Psoas muscle (tissue), 8 donors: ENCODE results near the gene UPK3A. TPM values are rescaled to one million over a fixed set of nuclear protein-coding genes. Genes with fewer than 3 reads are reported as not detected.
A peak's percentile ranks its signal among the peaks of the same experiment; 100 is the strongest.

Experiments
- ATAC-seq, 4 donors: fragments of 200-7000 bp; cut with Tn5 transposase; one replicate each; pipeline ENCODE4 v1.9.1; 2020; ENCODE audit warnings: moderate library complexity in 3 of 4, mild to moderate bottlenecking in 2 of 4
- DNase-seq, 2 donors: peaks; one replicate each; pipeline ENCODE4 v3.0.0-alpha.2; 2020
- H3K27ac ChIP-seq: fragments of 200-600 bp; one replicate; pipeline ENCODE4 v1.8.0; 2022
- H3K27me3 ChIP-seq, 3 donors: fragments of 200-600 bp in 1 of 3; one replicate each; pipeline versions ENCODE4 v1.6.1 to v1.8.0; 2013 to 2022; ENCODE audit warnings: low read length in 2 of 3, mild to moderate bottlenecking in 2 of 3, moderate library complexity in 1 of 3; ENCODE audit not compliant: insufficient read depth in 3 of 3
- H3K36me3 ChIP-seq, 2 donors: fragments of 200-600 bp in 1 of 2; one replicate each; pipeline versions ENCODE4 v1.6.1 to v1.8.0; 2013 to 2022; ENCODE audit warnings: low read depth in 1 of 2, mild to moderate bottlenecking in 1 of 2, moderate library complexity in 1 of 2; ENCODE audit not compliant: insufficient read depth in 1 of 2
- H3K4me1 ChIP-seq: fragments of 200-600 bp; one replicate; pipeline ENCODE4 v1.8.0; 2022
- H3K4me3 ChIP-seq: fragments of 200-600 bp; one replicate; pipeline ENCODE4 v1.8.0; 2022; ENCODE audit warnings: mild to moderate bottlenecking
- H3K9me3 ChIP-seq: fragments of 200-600 bp; one replicate; pipeline ENCODE4 v1.8.0; 2022
- WGBS, 3 donors: extraction: QIAGEN DNeasy Blood & Tissue Kit; methylation state at CpG; one replicate each; pipeline versions ENCODE4 v1.1.6 to v1.1.7; 2013; 5-methylcytosine and 5-hydroxymethylcytosine counted together
- intact Hi-C, 2 donors: fragments of 100-400 bp; cut with DNase I; formaldehyde crosslinking; loops; one replicate each; pipeline versions ENCODE4 v1.11.0 to v1.14.2; 2022
- polyA plus RNA-seq, 3 donors: library from polyadenylated mRNA; stranded (reverse); fragments of 200-250 nt; gene quantifications; one replicate each; pipeline ENCODE4 v1.2.3, GENCODE V29; 2013
- total RNA-seq, 4 donors: library from RNA; stranded (reverse); fragmentation: NEBNext Ultra II Directional in 2 of 4; extraction: Animal tissue kit (Norgen Biotek cat#: 25700) in 2 of 4; gene quantifications; one replicate each; pipeline versions ENCODE4 v1.2.1 to v1.2.4, GENCODE V29; 2021 to 2023
- TF ChIP-seq, protein P1 (sequence below): fragments of 200-600 bp; IDR thresholded peaks from one replicate; pipeline ENCODE4 v1.8.0; 2022; ENCODE audit warnings: antibody characterized with exemption
- donor health status: healthy with polysubstance abuse.
- donor health status: DM: no; HTN: no; CAD: no; lungs with moderate emphysema.
- donor health status: Bipolar disorder and iron deficiency.
- donor health status: healthy.
- donor health status: DM: yes; HTN: yes; CAD: no.
- donor health status: DM: no; HTN: no; CAD: no.
- donor health status: DM: no; HTN: no; CAD: no.
- donor health status: DM: yes; HTN: yes; CAD: no.

Gene UPK3A
- total and polyA plus RNA-seq, 7 donors, result 0.93 to 11.7 (median 2.5) TPM

DNA sequence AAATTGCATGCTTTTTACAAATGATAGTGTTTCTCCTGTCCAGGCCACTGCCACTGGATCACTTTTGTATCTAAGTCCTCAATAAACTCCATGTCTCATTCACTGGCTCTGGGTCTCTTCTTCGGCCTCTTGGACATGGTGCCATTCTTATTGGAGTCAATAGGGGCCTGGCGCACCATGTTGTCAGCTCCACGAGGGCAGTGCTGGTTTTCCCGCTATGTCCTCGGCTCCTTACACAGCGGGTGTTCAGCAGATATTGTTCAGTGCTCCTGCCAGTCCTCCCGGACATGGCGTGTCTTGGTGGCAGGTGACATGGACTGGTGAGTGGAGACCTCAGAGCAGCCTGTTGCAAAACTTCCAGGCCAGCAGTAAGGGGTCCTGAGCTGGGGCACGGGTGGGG, 21.4 kb downstream of the UPK3A start:
- ATAC-seq (no peak), DNase-seq (no peak)
- Histone ChIP-seq H3K36me3 (no peaks in the 10 kb centered on the region), H3K4me1 (peaks cover 4% of the 10 kb centered on the region), H3K27ac (no peak overlapping the region), H3K4me3 (no peak overlapping the region), H3K27me3 (no peaks in the 10 kb centered on the region), H3K9me3 (no peaks in the 10 kb centered on the region)
- TF ChIP-seq, protein P1, sequence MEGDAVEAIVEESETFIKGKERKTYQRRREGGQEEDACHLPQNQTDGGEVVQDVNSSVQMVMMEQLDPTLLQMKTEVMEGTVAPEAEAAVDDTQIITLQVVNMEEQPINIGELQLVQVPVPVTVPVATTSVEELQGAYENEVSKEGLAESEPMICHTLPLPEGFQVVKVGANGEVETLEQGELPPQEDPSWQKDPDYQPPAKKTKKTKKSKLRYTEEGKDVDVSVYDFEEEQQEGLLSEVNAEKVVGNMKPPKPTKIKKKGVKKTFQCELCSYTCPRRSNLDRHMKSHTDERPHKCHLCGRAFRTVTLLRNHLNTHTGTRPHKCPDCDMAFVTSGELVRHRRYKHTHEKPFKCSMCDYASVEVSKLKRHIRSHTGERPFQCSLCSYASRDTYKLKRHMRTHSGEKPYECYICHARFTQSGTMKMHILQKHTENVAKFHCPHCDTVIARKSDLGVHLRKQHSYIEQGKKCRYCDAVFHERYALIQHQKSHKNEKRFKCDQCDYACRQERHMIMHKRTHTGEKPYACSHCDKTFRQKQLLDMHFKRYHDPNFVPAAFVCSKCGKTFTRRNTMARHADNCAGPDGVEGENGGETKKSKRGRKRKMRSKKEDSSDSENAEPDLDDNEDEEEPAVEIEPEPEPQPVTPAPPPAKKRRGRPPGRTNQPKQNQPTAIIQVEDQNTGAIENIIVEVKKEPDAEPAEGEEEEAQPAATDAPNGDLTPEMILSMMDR, result no peak
- 89 to 93% (median 89%) methylated on average over 9 of the region's 9 CpGs for WGBS, 3 donors
- intact Hi-C loops, result no loop called here

DNA sequence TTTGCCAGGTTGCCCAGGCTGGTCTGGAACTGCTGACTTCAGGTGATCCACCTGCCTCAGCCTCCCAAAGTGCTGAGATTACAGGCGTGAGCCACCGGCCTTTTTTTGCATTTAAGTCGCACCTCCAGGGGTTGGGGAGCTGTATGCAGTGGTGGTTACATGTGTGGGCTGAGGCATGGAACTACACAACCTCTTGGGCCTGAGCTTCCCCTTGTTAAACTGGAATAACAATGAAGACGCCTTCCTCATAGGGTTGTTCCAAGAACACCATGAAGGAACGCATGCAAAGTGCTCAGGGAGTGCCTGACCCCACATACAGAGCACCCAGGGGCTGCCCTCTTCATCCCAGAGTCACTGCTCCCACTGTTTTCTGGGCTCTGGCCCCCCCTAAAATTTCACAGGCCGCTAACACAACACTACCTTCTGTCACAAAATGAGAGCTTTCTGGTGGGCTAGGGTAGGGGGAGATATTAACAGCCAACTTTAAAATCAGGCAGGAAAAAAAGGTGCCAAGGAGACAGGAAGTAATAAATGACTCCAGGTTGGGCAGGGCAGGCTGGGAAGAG, 23.7 kb downstream of the UPK3A start:
- no peak for DNase-seq
- Histone ChIP-seq H3K9me3 (no peaks in the 10 kb centered on the region), H3K36me3 (no peaks in the 10 kb centered on the region), H3K27ac (no peak overlapping the region), H3K4me3 (no peak overlapping the region), H3K27me3 (no peaks in the 10 kb centered on the region), H3K4me1 (peaks cover 6% of the 10 kb centered on the region)
- intact Hi-C loops, result no loop called here
- 90 to 95% (median 93%) methylated on average over 6 of the region's 6 CpGs for WGBS, 3 donors
- TF ChIP-seq, protein P1, result no peak
- no peak for ATAC-seq

DNA sequence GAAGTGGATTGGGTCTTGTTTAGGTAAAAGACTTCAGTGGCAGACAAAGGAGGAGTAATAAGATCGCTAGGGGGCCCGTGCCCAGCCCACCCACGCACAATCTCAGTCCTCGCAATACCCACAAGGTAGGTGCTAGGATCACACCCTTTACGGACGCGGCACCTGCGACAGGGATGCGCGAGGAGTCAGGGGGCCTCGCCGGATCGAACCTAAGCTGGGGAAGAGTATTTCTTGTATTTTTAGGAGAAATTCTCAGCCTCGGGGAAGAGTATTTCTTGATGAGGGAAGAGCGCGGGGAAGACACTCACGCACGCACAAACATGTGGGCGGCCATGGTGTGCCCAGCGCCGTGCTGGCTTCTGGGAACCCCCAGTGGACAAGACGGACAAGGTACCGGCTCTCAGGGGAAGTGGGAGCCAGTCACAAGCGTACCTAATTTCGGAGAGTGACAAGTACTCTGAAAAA, 24.2 kb downstream of the UPK3A start:
- Histone ChIP-seq H3K9me3 (no peaks in the 10 kb centered on the region), H3K27ac (peak overlapping the region; percentile 92), H3K4me3 (peak overlapping the region; percentile 99), H3K36me3 (no peaks in the 10 kb centered on the region), H3K27me3 (no peaks in the 10 kb centered on the region), H3K4me1 (peaks cover 6% of the 10 kb centered on the region)
- TF ChIP-seq, protein P1, result no peak
- intact Hi-C loops, result no loop called here
- DNase-seq, result peak in 1 of 2 donors; percentile 56
- WGBS, 3 donors, result 54 to 58% (median 57%) methylated on average over 25 of the region's 25 CpGs
- no peak for ATAC-seq

DNA sequence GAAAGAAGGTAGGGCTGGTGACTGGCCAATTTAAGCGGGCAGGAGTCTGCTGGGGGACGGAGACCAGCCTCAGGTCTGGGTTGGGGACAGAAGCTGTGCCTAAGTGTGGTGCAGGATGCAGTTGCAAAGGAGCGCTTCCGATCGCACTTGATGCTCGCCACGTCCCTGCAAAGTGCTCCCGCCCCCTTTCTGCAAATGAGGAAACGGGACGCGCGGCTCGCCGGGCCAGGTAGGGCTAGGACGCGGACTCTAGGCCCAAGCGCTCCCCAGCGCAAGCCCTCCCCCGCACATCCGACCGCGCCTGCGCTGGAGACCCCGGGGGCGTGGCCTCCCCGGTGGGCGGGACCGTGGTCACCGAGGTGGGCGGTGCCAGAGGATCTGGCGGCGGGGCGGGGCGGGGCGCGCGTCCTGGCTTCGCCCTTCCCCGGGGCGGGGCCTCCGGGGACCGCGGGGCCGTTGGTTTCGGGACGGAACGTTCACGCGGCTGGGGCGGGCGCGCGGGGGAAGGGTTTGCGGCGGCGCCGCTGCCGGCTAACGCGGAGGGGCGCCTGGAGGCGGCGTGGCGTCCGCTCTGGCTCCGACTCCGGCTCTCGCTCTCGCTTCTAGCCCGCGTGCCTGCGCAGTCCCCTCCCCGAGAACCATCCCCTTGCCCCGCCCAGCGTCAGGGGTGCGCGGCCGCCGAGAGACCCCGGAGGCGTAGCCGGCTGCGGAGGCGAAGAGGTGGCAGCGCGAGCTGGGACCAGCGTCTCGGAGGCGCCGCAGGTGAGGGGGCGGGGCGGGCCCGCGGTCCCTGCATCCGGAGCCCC, 24.9 kb downstream of the UPK3A start, which contains the start of gene FAM118A:
Gene FAM118A, plus strand, starts transcription at position 513 of the 806 bp plus-strand sequence. CDS start 12,446 bp downstream, outside the sequence.
- H3K4me3 ChIP-seq, result peak within 1 kb of the TSS; percentile 99
- 0 to 1% (median 1%) methylated on average over 47 to 95 of the region's 95 CpGs for WGBS, 3 donors
- ATAC-seq (peak; percentile 94 to 97 (median 96)), DNase-seq (peak; percentile 93 to 96)
- H3K9me3 ChIP-seq, result no peaks in the 10 kb centered on the region
- intact Hi-C loops, result no loop called here
- H3K36me3 ChIP-seq, result no peaks in the 10 kb centered on the region
- H3K4me1 ChIP-seq, result peaks cover 10% of the 10 kb centered on the region
- peak within 1 kb of the TSS; percentile 92 for H3K27ac ChIP-seq
- TF ChIP-seq, protein P1, result no peak
- no peaks in the 10 kb centered on the region for H3K27me3 ChIP-seq
